HepG2 (cell line): ENCODE measurements around the gene TCERG1L.

ENCODE experiments used
- POLR2AphosphoS5 ChIP-seq: IDR thresholded peaks from 2 replicates; pipeline ENCODE4 v1.6.1; 2012; ENCODE audit warnings: low read depth, low read length
- TF ChIP-seq, protein P1 (sequence below): sonication (generic); formaldehyde crosslinking; IDR thresholded peaks from 2 replicates; pipeline ENCODE4 v1.4.0; 2020; ENCODE audit warnings: missing genetic modification reagents
- TF ChIP-seq, protein P2 (sequence below), 2 experiments: sonication (generic) in 1 of 2; formaldehyde crosslinking in 1 of 2; IDR thresholded peaks; 2 replicates each; pipeline versions ENCODE4 v1.4.0 to v1.6.1; 2018 to 2020; ENCODE audit warnings: missing genetic modification reagents in 2 of 2, borderline replicate concordance in 1 of 2, low read depth in 1 of 2, mild to moderate bottlenecking in 1 of 2, missing biosample characterization in 1 of 2

DNA sequence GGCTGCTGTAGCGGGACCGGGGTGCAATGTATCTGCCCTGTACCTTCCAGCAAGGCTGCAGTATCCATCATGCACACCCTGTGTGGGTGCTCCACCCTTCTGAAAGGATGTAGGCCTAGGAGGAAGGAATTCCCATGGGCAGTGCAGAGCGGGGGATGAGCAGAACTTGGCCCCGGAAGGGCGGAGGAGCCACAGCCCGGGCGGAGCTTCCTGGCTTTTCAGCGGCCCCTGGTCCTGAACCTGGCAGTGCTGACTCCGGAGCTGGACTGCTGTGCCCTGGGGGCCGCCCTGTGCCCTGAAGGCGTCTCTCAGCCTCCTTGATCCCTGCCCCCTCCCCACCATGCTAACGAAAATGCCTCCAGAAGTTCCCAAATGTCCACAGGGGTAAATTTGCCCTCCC lies 175.8 kb downstream of the TCERG1L start:
- TF ChIP-seq, protein P1, sequence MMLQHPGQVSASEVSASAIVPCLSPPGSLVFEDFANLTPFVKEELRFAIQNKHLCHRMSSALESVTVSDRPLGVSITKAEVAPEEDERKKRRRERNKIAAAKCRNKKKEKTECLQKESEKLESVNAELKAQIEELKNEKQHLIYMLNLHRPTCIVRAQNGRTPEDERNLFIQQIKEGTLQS (CRISPR knock-in tag), result no peak
- no peak for TF ChIP-seq POLR2AphosphoS5
- TF ChIP-seq, protein P2, sequence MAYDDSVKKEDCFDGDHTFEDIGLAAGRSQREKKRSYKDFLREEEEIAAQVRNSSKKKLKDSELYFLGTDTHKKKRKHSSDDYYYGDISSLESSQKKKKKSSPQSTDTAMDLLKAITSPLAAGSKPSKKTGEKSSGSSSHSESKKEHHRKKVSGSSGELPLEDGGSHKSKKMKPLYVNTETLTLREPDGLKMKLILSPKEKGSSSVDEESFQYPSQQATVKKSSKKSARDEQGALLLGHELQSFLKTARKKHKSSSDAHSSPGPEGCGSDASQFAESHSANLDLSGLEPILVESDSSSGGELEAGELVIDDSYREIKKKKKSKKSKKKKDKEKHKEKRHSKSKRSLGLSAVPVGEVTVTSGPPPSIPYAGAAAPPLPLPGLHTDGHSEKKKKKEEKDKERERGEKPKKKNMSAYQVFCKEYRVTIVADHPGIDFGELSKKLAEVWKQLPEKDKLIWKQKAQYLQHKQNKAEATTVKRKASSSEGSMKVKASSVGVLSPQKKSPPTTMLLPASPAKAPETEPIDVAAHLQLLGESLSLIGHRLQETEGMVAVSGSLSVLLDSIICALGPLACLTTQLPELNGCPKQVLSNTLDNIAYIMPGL (CRISPR knock-in tag; IDR thresholded peaks at IDR 0.05; ENCODE audit: borderline replicate concordance in 1 of 2, low read depth in 1 of 2), result no peak
